ENCODE results near the gene PTDSS2. TPM values are rescaled to one million over a fixed set of nuclear protein-coding genes. Genes with fewer than 3 reads are reported as not detected.

The PTDSS2 gene
- total and polyA plus RNA-seq, 3 experiments from 2014 or later: 11.5 to 28.4 (median 26.2) TPM

GRCh38 chr11:504994-505344 is 54.9 kb downstream of the PTDSS2 start:
- Histone ChIP-seq H3K9me3 (ENCODE audit: low read length) (no peaks in the 10 kb centered on the region), H3K4me1 (ENCODE audit: insufficient read depth, low read length) (peaks cover 31% of the 10 kb centered on the region), H3K4me3 (ENCODE audit: low read length) (no peak overlapping the region), H3K36me3 (ENCODE audit: insufficient read depth, low read length) (peaks cover 21% of the 10 kb centered on the region), H3K27me3 (ENCODE audit: insufficient read depth, low read length, poor library complexity, severe bottlenecking) (no peaks in the 10 kb centered on the region), H3K27ac (ENCODE audit: low read depth, low read length) (peak overlapping the region; percentile 100)
- Mint-ChIP-seq H3K4me3 (peak overlapping the region; percentile 33 to 89 (median 54)), H3K27me3 (peaks cover 0 to 4% of the 10 kb centered on the region in 2 donors), H3K9me3 (no peaks in the 10 kb centered on the region), H3K4me1 (peaks cover 11 to 38% (median 21%) of the 10 kb centered on the region in 3 donors), H3K27ac (peak overlapping the region in 7 of 8 donors; percentile 41 to 100 (median 63)), H3K36me3 (peaks cover 0 to 40% (median 3%) of the 10 kb centered on the region in 3 donors)
- ChIA-PET CTCF (interaction anchor here (1.0 to 6.4 kb wide), 3 partner anchors 11 to 200 kb away, joined by 3 to 42 read pairs (median 6); no protein-coding TSS in a partner anchor), POLR2A (interaction anchor here (0.7 kb wide), 1 partner anchor 237 kb away, joined by 3 read pairs; no protein-coding TSS in a partner anchor)
- DNase-seq: no peak

GRCh38 chr11:506238-506994 is 56.3 kb downstream of the PTDSS2 start:
- Mint-ChIP-seq H3K27ac (peak overlapping the region; percentile 97 to 100 (median 100)), H3K36me3 (peaks cover 0 to 33% (median 3%) of the 10 kb centered on the region in 3 donors), H3K4me1 (peaks cover 11 to 38% (median 21%) of the 10 kb centered on the region in 3 donors), H3K9me3 (no peaks in the 10 kb centered on the region), H3K27me3 (peaks cover 0 to 4% of the 10 kb centered on the region in 2 donors), H3K4me3 (peak overlapping the region; percentile 89 to 100 (median 98))
- Histone ChIP-seq H3K4me1 (ENCODE audit: insufficient read depth, low read length) (peaks cover 31% of the 10 kb centered on the region), H3K27ac (ENCODE audit: low read depth, low read length) (peak overlapping the region; percentile 100), H3K9me3 (ENCODE audit: low read length) (no peaks in the 10 kb centered on the region), H3K27me3 (ENCODE audit: insufficient read depth, low read length, poor library complexity, severe bottlenecking) (no peaks in the 10 kb centered on the region), H3K4me3 (ENCODE audit: low read length) (peak overlapping the region; percentile 95), H3K36me3 (ENCODE audit: insufficient read depth, low read length) (peaks cover 10% of the 10 kb centered on the region)
- ChIA-PET POLR2A (interaction anchor here (0.8 to 2.7 kb wide), 13 partner anchors 12 to 313 kb away, joined by 3 to 18 read pairs (median 6); partner anchors contain the start of genes BET1L, HRAS, LRRC56 and PNPLA2), CTCF (interaction anchor here (1.1 to 6.4 kb wide), 6 partner anchors 12 to 58 kb away, joined by 3 to 42 read pairs (median 6); partner anchors contain the start of gene PTDSS2)
- DNase-seq: peak; percentile 96 to 98 (median 96)

GRCh38 chr11:506995-507726 is 57.1 kb downstream of the PTDSS2 start, which contains the start of gene RNH1:
RNH1 (minus strand) TSS chr11:507242; CDS start chr11:502162, 5,080 bp downstream.
- peaks cover 11 to 38% (median 21%) of the 10 kb centered on the region in 3 donors for H3K4me1 Mint-ChIP-seq
- no peaks in the 10 kb centered on the region for H3K9me3 ChIP-seq (ENCODE audit: low read length)
- POLR2A ChIA-PET: interaction anchor here (0.8 to 2.7 kb wide), 12 partner anchors 29 to 312 kb away, joined by 3 to 18 read pairs (median 6); partner anchors contain the start of genes BET1L, HRAS, LRRC56 and PNPLA2
- CTCF ChIA-PET: interaction anchor here (1.1 to 6.4 kb wide), 5 partner anchors 11 to 59 kb away, joined by 3 to 42 read pairs (median 5); partner anchors contain the start of gene PTDSS2
- H3K9me3 Mint-ChIP-seq: no peaks in the 10 kb centered on the region
- peaks cover 0 to 3% of the 10 kb centered on the region in 2 donors for H3K27me3 Mint-ChIP-seq
- peaks cover 5% of the 10 kb centered on the region for H3K36me3 ChIP-seq (ENCODE audit: insufficient read depth, low read length)
- peak within 1 kb of the TSS; percentile 97 to 100 (median 100) for H3K27ac Mint-ChIP-seq
- peaks cover 0 to 29% (median 3%) of the 10 kb centered on the region in 3 donors for H3K36me3 Mint-ChIP-seq
- H3K27me3 ChIP-seq (ENCODE audit: insufficient read depth, low read length, poor library complexity, severe bottlenecking): no peaks in the 10 kb centered on the region
- peak within 1 kb of the TSS; percentile 95 for H3K4me3 ChIP-seq (ENCODE audit: low read length)
- H3K27ac ChIP-seq (ENCODE audit: low read depth, low read length): peak within 1 kb of the TSS; percentile 100
- peak; percentile 96 to 100 (median 98) for DNase-seq
- peaks cover 31% of the 10 kb centered on the region for H3K4me1 ChIP-seq (ENCODE audit: insufficient read depth, low read length)
- peak within 1 kb of the TSS; percentile 89 to 100 (median 98) for H3K4me3 Mint-ChIP-seq

- Histone ChIP-seq H3K4me1 (ENCODE audit: insufficient read depth, low read length) (peaks cover 31% of the 10 kb centered on the region), H3K36me3 (ENCODE audit: insufficient read depth, low read length) (peaks cover 5% of the 10 kb centered on the region), H3K27me3 (ENCODE audit: insufficient read depth, low read length, poor library complexity, severe bottlenecking) (no peaks in the 10 kb centered on the region), H3K4me3 (ENCODE audit: low read length) (peak overlapping the region; percentile 34), H3K9me3 (ENCODE audit: low read length) (no peaks in the 10 kb centered on the region), H3K27ac (ENCODE audit: low read depth, low read length) (peak overlapping the region; percentile 59)
- H3K4me3 Mint-ChIP-seq: peak overlapping the region; percentile 58 to 100 (median 83)
- ChIA-PET POLR2A (interaction anchor here (2.3 to 2.7 kb wide), 2 partner anchors 28 to 301 kb away, joined by 16 to 18 read pairs; partner anchors contain the start of genes BET1L, HRAS, LRRC56 and RIC8A), CTCF (interaction anchor here (6.4 kb wide), 1 partner anchor 10 kb away, joined by 42 read pairs; no protein-coding TSS in a partner anchor)
- peaks cover 0 to 3% of the 10 kb centered on the region in 2 donors for H3K27me3 Mint-ChIP-seq
- H3K36me3 Mint-ChIP-seq: peaks cover 0 to 34% (median 4%) of the 10 kb centered on the region in 3 donors
- DNase-seq: no peak
- peak overlapping the region in 7 of 8 donors; percentile 50 to 97 (median 74) for H3K27ac Mint-ChIP-seq
- H3K4me1 Mint-ChIP-seq: peaks cover 11 to 36% (median 23%) of the 10 kb centered on the region in 3 donors
- no peaks in the 10 kb centered on the region for H3K9me3 Mint-ChIP-seq
Observed at GRCh38 chr11:507727-508515, 57.8 kb downstream of the PTDSS2 start.

GRCh38 chr11:508956-509355 is 58.9 kb downstream of the PTDSS2 start:
- Mint-ChIP-seq H3K27ac (peak overlapping the region in 1 of 8 donors; percentile 73), H3K9me3 (no peaks in the 10 kb centered on the region), H3K4me1 (peaks cover 11 to 27% (median 21%) of the 10 kb centered on the region in 3 donors), H3K27me3 (peaks cover 0 to 3% of the 10 kb centered on the region in 2 donors), H3K4me3 (peak overlapping the region in 6 of 7 donors; percentile 12 to 85 (median 19)), H3K36me3 (peaks cover 0 to 38% (median 4%) of the 10 kb centered on the region in 3 donors)
- Histone ChIP-seq H3K9me3 (ENCODE audit: low read length) (no peaks in the 10 kb centered on the region), H3K27ac (ENCODE audit: low read depth, low read length) (no peak overlapping the region), H3K4me1 (ENCODE audit: insufficient read depth, low read length) (peaks cover 28% of the 10 kb centered on the region), H3K4me3 (ENCODE audit: low read length) (no peak overlapping the region), H3K27me3 (ENCODE audit: insufficient read depth, low read length, poor library complexity, severe bottlenecking) (no peaks in the 10 kb centered on the region), H3K36me3 (ENCODE audit: insufficient read depth, low read length) (peaks cover 5% of the 10 kb centered on the region)
- CTCF ChIA-PET: interaction anchor here (6.4 kb wide), 1 partner anchor 9 kb away, joined by 42 read pairs; no protein-coding TSS in a partner anchor
- no peak for DNase-seq
- POLR2A ChIA-PET: interaction anchor here (0.6 kb wide), 1 partner anchor 443 kb away, joined by 3 read pairs; no protein-coding TSS in a partner anchor

GRCh38 chr11:512761-513595 is 62.9 kb downstream of the PTDSS2 start:
- Mint-ChIP-seq H3K4me3 (peak overlapping the region in 1 of 7 donors; percentile 68), H3K27me3 (no peaks in the 10 kb centered on the region), H3K27ac (peak overlapping the region in 3 of 8 donors; percentile 36 to 69 (median 63)), H3K4me1 (peaks cover 0 to 6% (median 3%) of the 10 kb centered on the region in 3 donors), H3K36me3 (peaks cover 0 to 35% (median 4%) of the 10 kb centered on the region in 3 donors), H3K9me3 (peaks cover 3 to 7% (median 3%) of the 10 kb centered on the region in 5 donors)
- Histone ChIP-seq H3K36me3 (ENCODE audit: insufficient read depth, low read length) (peaks cover 5% of the 10 kb centered on the region), H3K4me1 (ENCODE audit: insufficient read depth, low read length) (peaks cover 2% of the 10 kb centered on the region), H3K27me3 (ENCODE audit: insufficient read depth, low read length, poor library complexity, severe bottlenecking) (no peaks in the 10 kb centered on the region), H3K27ac (ENCODE audit: low read depth, low read length) (no peak overlapping the region), H3K4me3 (ENCODE audit: low read length) (no peak overlapping the region), H3K9me3 (ENCODE audit: low read length) (no peaks in the 10 kb centered on the region)
- CTCF ChIA-PET: no interaction called here
- no peak for DNase-seq
- POLR2A ChIA-PET: no interaction called here
